HG02981 (cell line): ENCODE results near the gene FRMD8.

Source experiments
- ATAC-seq: cut with Tn5 transposase; IDR thresholded peaks from one replicate; pipeline ENCODE4 v1.9.1; 2021; ENCODE audit warnings: mild to moderate bottlenecking, moderate library complexity; ENCODE audit not compliant: unreplicated experiment

The FRMD8 gene

DNA sequence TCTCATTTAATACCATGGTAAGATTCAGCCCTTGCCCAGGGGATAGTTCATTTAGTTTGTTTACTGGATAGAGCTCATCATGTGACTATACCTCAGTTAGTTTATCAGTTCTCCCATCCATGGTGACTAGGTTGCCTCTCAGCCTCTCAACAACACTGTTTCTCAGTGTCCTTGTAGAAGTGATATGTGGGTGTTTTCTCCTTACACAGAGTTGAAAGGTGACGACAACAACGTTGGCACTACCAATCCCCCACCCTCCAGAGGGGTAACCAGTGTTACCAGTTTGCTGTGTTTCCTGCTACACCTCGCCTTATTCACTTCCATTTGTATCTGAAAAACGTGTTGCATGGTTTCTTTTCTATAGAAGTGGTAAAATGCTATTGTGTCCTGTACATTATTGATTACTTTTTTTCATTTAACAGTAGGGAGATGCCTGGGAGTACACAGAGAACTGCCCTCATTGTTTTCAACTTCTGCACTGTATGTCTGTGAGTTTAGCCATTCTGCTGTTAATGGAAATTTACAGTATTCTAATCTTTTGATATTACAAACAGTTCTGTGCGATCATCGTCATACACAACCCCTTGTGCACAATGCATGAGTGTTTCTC lies 47.7 kb downstream of the FRMD8 start:
- no peak for ATAC-seq

- ATAC-seq: no peak
These were observed 48.4 kb downstream of the FRMD8 start for GRCh38 chr11:65434667-65435410.

DNA sequence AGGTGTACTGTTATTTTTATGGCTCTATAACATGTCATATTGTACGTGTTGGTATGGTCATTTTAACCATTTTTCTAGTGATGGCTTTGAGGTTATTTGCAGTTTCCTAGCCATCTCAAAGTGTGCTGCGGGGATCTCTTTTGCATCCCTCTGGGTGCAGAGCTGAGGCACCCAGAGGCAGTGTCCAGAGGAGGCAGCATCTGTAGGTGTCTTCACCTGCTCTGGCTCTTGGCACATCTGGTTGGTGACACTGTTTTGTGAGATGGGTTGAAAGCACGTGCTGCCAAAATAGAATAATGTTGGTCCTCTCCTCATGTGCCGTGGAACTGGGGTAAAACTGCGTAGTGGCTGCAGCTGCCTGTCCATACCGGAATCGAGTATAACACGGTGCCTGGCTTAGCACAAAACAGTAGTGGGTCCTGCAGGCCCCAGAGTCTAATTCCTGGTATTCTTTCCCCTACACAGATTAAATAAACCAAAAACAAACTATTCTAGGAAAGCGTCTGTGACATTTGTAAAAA lies 49.0 kb downstream of the FRMD8 start:
- ATAC-seq: no peak

DNA sequence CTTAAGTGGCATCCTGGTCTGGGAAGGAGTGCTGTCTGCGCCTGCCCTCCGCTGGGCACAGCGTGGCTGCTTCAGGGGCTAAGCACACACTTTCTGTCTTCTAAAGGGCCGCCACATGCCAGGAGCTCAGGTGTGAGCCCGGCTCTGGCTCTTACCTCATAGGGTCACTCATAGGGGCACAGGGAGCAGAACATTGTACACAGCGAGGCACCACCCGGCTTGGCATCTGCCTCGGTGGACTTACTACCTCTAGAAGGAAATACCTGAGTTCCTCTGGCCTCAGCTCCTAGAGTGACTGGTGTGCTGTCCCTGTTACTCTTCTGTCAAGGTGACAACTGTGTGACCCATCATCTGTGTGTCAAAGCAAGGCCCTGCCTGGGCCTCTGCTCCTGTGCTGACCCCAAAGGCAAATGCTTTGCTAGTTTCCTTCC lies 49.6 kb downstream of the FRMD8 start:
- ATAC-seq: no peak

DNA sequence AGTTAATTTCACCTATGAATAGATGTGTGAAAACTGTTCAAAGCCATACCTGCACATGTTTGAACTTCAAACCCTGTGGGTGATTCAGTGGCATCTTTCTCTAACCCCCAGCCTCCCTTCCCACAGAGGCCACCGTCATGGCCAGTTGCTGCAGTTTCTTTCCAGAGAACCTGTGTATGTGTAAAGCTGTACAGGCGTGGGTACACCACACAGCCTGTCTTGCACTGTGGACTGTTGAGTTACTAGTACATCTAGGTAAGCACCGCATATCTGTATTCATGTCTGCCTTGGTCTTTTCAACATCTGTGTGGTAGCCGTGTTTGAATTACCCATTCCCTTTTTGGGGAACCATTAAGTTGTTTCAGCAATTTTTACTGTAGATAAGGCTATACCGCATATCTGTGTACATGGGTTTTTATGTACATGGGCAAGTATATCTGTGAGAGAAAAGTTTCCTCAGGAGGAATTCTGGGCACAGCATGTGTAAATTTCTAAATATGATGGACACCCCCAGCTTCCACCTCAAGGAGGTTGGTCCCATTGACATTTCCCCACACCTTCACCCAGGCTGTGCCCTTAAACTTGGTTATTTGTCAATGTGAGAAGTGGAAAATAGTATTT lies 50.1 kb downstream of the FRMD8 start:
- no peak for ATAC-seq

GRCh38 chr11:65437436-65438227 lies 51.2 kb downstream of the FRMD8 start:
- ATAC-seq: no peak

DNA sequence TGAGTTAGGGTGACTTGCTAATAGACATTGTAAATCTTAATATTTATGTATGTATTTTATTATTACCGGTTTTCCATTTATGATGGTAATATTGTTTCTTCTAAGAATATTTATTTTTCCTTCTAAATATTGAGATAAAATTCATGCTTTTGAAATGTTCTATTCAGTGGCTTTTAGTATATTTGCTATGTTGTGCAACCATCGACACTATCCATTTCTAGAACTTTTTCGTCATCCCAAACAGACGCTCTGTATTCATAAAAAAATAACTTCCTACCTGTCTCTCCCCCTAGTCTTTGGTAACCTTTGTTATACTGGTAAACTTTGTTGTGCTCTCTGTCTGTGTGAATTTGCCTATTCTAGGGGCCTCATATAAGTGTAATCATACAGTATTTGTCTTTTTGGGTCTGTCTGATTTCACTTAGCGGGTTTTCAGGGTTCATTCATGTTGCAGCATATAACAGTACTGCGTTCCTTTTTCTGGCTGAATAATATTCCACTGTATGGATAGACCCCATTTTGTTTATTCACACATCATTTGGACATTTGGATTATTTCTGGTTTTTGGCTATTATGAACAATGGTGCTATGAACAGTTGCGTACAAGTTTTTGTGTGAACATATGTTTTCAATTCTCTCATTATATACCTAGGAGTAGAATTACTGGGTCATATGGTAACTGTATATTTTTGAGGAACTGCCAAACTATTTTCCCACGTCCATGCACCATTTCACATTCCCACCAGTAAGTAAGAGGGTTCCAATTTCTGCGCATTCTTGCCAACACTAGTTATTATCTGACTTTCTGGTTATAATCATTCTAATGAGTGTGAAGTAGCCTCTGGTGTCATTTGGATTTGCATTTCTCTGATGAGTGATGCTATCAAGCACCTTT lies 52.1 kb downstream of the FRMD8 start:
- ATAC-seq: no peak

DNA sequence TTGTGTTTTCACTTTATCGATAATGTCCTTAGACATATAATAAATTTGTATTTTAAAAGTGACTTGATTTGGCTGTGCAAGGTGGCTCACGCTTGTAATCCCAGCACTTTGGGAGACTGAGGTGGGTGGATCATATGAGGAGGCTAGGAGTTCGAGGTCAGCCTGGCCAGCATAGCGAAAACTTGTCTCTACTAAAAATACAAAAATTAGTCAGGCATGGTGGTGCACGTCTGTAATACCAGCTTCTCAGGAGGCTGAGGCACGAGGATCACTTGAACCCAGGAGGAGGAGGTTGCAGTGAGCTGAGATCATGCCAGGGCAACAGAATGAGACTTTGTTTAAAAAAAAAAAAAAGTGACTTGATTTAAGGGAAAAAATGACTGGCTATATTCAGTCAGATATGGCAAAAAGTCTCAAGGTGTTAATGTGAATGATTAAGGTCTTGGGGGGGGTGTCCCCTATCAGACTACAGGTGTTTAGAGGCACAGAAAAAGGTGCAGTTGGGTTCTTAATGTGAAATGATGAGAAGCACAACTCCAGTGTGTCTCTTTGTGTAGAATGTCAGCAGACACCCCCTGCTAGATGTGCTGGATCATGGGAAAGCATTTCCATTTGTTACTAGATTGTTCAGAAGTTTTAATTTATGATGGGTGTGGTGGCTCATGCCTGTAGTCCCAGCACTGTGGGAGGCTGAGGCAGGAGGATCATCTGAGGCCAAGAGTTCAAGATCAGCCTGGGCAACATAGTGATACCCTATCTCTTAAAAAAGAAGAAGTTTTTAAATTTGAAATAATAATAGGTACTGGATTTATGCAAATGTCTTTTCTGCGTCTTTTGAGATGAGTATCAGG lies 53.1 kb downstream of the FRMD8 start:
- no peak for ATAC-seq

DNA sequence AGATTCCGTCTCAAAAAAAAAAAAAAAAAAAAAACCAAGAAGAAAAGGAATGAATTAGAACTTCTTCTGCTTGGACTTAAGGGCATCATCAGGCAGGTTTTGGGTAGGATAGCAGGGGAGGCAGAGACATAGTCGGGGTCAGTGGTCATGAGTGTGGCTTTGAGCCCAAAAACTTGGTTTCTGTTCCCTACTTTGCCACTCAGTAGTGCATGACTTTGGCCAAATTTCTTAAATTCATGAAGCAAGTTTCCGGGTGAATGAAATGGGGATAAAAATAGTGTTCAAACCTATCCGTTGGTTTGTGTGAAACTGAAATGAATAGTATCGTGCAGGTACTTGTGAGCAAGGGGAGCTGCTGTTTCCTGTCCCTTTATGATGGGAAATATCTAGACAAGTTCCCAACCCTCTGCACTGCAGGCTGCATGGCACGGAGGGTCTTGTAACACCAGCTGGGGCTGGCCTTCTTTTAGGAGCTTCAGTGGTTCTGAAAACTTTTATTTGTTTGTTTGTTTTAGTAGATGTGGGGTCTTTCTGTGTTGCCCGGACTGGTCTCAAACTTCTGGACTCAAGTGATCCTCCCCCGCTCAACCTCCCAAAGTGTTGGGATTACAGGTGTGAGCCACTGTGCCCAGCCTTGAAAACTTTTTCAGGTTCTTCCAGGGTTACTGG lies 54.5 kb downstream of the FRMD8 start:
- ATAC-seq: peak; percentile 52

GRCh38 chr11:65442842-65443331 lies 56.5 kb downstream of the FRMD8 start:
- no peak for ATAC-seq

DNA sequence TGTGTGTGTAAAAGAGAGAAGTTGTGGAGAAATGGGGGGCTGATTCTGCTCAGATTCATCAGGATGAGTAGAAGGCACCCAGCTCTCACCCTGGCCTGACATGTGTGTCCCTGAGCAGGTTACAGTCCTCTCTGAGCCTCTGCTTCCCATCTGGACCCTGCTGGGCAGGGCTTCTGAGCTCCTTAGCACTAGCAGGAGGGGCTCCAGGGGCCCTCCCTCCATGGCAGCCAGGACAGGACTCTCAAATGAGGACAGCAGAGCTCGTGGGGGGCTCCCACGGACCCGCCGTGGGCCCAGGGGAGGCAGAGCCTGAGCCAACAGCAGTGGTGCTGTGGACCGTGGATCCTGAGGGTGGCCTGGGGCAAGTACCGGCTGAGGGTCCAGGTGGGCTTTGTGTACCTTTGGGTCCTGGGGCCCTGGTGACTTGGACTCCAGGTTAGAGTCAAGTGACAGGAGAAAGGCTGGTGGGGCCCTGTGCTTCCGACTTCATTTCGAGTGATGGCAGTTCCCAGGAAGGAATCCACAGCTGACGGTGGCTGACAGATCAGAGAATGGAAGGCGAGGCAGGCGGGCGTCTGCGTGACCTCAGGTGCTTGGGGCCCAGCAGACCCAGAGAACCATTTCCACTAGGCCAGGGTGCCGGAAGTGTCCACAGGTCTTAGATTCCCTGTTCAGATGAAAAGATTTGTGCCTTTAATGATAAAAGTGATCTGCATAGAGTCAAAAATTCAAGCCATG lies 58.0 kb downstream of the FRMD8 start:
- no peak for ATAC-seq

- ATAC-seq: no peak
These were observed 58.7 kb downstream of the FRMD8 start for GRCh38 chr11:65445101-65445603.

GRCh38 chr11:65445604-65446445 lies 59.4 kb downstream of the FRMD8 start:
- no peak for ATAC-seq

DNA sequence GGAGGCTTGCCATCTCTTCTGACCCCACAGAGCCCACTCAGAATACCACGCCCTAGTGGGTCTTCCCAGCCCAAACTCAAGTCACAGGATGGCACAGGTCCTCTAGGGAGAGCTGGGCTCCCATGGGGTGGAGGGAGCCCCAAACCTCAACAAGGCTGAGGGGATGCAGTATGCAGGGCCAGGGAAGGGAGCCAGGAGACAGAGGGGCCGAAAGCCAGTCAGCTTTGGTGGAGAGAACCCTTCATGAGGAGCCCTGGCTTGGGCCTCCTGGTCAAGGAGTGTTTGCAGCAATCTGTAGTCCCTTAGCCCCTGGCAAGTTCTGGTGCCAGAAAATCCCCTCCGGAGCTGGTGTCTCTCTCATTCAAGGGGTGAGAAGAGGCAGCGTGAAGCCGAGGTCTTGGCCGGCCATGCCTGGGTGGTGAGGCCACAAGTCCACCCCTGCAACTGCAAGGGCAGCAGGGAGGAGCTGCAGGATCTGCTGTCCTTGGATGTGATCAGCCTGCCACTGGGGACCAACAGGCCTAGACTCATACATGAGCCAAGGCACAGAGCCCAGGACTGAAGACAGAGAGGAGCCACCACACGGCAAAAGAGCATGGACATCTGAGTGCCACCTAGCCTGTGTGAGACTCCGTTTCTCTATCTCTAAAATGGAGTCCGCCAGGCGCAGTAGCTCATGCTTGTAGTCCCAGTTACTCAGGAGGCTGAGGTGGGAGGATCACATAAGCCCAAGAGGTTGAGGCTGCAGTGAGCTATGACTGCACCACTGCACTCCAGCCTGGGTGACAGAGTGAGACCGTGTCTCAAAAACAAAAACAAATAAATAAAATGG lies 60.2 kb downstream of the FRMD8 start:
- no peak for ATAC-seq

- ATAC-seq: no peak
These were observed 61.6 kb downstream of the FRMD8 start for GRCh38 chr11:65448074-65448417.
